Lower lobe of right lung (tissue), 2 donors: Measurements from ENCODE around the gene LGALS9. TPM values are rescaled to one million over a fixed set of nuclear protein-coding genes. Genes with fewer than 3 reads are reported as not detected.

Source experiments
- ATAC-seq, 2 donors: fragments of 200-7000 bp; cut with Tn5 transposase; one replicate each; pipeline ENCODE4 v1.9.1; 2020 to 2022; ENCODE audit warnings: mild to moderate bottlenecking in 2 of 2, moderate library complexity in 2 of 2
- DNase-seq: peaks from one replicate; pipeline ENCODE4 v3.0.0-alpha.2; 2020
- H3K27ac ChIP-seq: fragments of 200-600 bp; one replicate; pipeline ENCODE4 v1.8.0; 2022
- H3K27me3 ChIP-seq: fragments of 200-600 bp; one replicate; pipeline ENCODE4 v1.8.0; 2022; ENCODE audit warnings: low read depth
- H3K36me3 ChIP-seq: fragments of 200-600 bp; one replicate; pipeline ENCODE4 v1.8.0; 2022; ENCODE audit warnings: mild to moderate bottlenecking
- H3K4me1 ChIP-seq: fragments of 200-600 bp; one replicate; pipeline ENCODE4 v1.8.0; 2022
- H3K4me3 ChIP-seq: fragments of 200-600 bp; one replicate; pipeline ENCODE4 v1.8.0; 2022; ENCODE audit warnings: mild to moderate bottlenecking
- H3K9me3 ChIP-seq: fragments of 200-600 bp; one replicate; pipeline ENCODE4 v1.8.0; 2022
- CTCF ChIP-seq: fragments of 200-600 bp; IDR thresholded peaks from one replicate; pipeline ENCODE4 v1.8.0; 2022; ENCODE audit warnings: antibody characterized with exemption, mild to moderate bottlenecking
- intact Hi-C: fragments of 100-400 bp; cut with DNase I; formaldehyde crosslinking; loops from one replicate; pipeline ENCODE4 v1.11.0; 2022
- total RNA-seq: library from RNA; stranded (reverse); fragmentation: NEBNext Ultra II Directional; extraction: Animal tissue kit (Norgen Biotek cat#: 25700); gene quantifications from one replicate; pipeline ENCODE4 v1.2.1, GENCODE V29; 2021
- donor health status: DM: no; HTN: yes; CAD: no; lungs with severe emphysema.

LGALS9 gene
- total RNA-seq, 1 donor from 2014 or later = 349 TPM

DNA sequence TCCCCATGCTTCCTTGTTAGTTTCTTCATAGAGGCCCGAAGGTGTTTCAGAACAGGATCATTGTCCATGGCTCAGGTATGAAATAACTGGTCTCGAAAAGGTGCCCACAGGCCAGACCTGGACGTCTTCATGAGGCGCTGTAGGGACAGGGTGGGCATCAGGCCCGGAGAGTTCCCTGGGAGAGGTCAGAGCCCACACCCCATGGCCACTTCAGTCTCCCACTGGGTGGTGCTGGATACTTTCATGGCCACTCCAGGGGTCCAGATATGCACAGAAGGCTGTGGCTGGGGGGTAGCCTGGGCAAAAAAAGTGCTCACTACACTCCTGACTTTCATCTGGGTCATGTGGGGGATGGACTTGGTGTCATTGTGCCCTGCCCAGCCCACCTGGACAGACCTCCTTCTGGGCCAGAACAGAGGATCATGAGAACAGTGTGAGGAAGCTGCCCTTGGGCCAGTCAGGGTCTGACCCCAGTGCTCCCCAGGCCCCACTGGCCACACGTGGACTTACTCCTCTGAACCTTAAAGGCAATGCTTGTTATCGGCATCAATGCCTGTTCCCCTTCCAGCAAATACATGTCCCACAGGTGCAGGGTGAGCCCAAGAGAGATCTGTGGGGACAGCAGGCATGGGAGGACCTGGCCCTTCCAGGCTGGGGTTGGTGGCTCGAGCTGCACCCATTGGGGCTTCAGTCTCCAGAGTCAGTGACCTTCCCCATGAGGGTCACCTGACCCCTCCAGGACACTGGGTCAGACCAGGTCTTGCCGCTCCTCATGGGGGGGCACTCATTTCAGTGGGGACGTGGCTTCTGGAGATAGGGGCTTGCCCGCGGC, 36.9 kb downstream of the LGALS9 start:
- Histone ChIP-seq H3K27me3 (no peaks in the 10 kb centered on the region), H3K27ac (no peak overlapping the region), H3K4me1 (no peaks in the 10 kb centered on the region), H3K36me3 (no peaks in the 10 kb centered on the region), H3K9me3 (no peaks in the 10 kb centered on the region), H3K4me3 (no peak overlapping the region)
- ATAC-seq = no peak
- DNase-seq = no peak
- intact Hi-C loops = no loop called here
- no peak for TF ChIP-seq CTCF

GRCh38 chr17:27668488-27668823, 37.5 kb downstream of the LGALS9 start:
- Histone ChIP-seq H3K4me3 (no peak overlapping the region), H3K36me3 (no peaks in the 10 kb centered on the region), H3K9me3 (no peaks in the 10 kb centered on the region), H3K27me3 (no peaks in the 10 kb centered on the region), H3K4me1 (no peaks in the 10 kb centered on the region), H3K27ac (no peak overlapping the region)
- TF ChIP-seq CTCF = no peak
- DNase-seq = no peak
- no peak for ATAC-seq
- intact Hi-C loops = no loop called here

- H3K9me3 ChIP-seq = no peaks in the 10 kb centered on the region
- H3K27ac ChIP-seq = no peak overlapping the region
- H3K4me1 ChIP-seq = no peaks in the 10 kb centered on the region
- intact Hi-C loops = no loop called here
- ATAC-seq (no peak), DNase-seq (no peak)
- no peaks in the 10 kb centered on the region for H3K27me3 ChIP-seq
- H3K4me3 ChIP-seq = no peak overlapping the region
- no peak for TF ChIP-seq CTCF
- H3K36me3 ChIP-seq = no peaks in the 10 kb centered on the region
Observed at GRCh38 chr17:27669136-27669535, 38.1 kb downstream of the LGALS9 start.

- no peak for TF ChIP-seq CTCF
- Histone ChIP-seq H3K4me3 (no peak overlapping the region), H3K36me3 (no peaks in the 10 kb centered on the region), H3K27me3 (no peaks in the 10 kb centered on the region), H3K27ac (no peak overlapping the region), H3K4me1 (no peaks in the 10 kb centered on the region), H3K9me3 (no peaks in the 10 kb centered on the region)
- ATAC-seq (no peak), DNase-seq (no peak)
- intact Hi-C loops = no loop called here
Observed at GRCh38 chr17:27669850-27670249, 38.9 kb downstream of the LGALS9 start.

DNA sequence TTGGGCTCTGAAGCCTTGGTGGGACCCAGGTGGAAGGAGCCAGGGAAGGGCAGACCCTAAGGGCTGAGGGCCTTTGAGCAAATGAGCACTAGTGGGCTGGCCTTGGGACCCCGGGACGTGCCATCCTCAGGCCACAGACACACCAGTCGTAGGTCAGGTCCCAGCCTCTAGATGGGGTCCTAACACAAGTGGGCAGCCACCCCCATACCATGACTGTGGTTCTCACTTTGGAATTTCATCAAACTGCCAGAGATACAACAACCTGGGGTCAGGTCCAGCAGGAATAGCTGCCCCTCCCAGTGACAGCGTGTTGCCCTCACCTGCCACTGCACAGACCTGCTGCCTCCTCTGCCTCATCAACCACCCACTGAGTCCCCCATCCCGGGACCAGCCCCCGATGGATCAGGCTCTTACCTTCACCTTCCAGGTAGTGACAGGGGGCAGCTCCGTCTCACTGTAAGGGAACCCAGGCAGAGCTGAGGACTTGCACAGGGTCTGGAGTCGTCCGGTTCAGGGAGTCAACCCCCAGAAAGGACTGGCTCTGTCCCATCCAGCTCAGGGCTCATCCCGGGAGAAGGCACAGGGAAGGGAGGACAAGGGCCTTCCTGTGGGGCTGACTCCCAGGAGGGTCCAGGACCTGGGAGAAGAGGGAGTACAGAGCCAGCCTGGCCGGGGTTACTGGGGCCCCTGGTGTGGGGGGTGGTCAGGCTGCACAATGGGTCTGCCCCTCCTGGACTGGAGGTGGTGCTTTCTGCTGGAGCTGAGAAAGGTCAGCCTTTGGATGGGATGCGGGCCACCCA, 40.0 kb downstream of the LGALS9 start:
- H3K4me1 ChIP-seq = no peaks in the 10 kb centered on the region
- H3K4me3 ChIP-seq = no peak overlapping the region
- H3K27me3 ChIP-seq = no peaks in the 10 kb centered on the region
- no peak for TF ChIP-seq CTCF
- intact Hi-C loops = no loop called here
- H3K36me3 ChIP-seq = no peaks in the 10 kb centered on the region
- H3K9me3 ChIP-seq = no peaks in the 10 kb centered on the region
- ATAC-seq (no peak), DNase-seq (no peak)
- H3K27ac ChIP-seq = no peak overlapping the region
